ENCODE data around the gene IGSF22. TPM values are rescaled to one million over a fixed set of nuclear protein-coding genes. Genes with fewer than 3 reads are reported as not detected.

The IGSF22 gene
- polyA plus RNA-seq, 4 donors = 0.27 to 1.3 (median 0.69) TPM

- Histone ChIP-seq H3K27ac (ENCODE audit: low read depth in 1 of 3, low read length in 2 of 3) (no peak overlapping the region), H3K9me3 (ENCODE audit: control insufficient read depth in 2 of 2, insufficient read depth in 1 of 2, low read depth in 1 of 2, low read length in 1 of 2) (no peaks in the 10 kb centered on the region), H3K4me1 (ENCODE audit: control insufficient read depth in 3 of 3, insufficient read depth in 2 of 3, low read depth in 1 of 3, low read length in 2 of 3) (no peaks in the 10 kb centered on the region), H3K4me3 (ENCODE audit: low read depth in 1 of 3, low read length in 3 of 3) (no peak overlapping the region), H3K36me3 (ENCODE audit: control insufficient read depth in 3 of 3, insufficient read depth in 2 of 3, low read depth in 1 of 3, low read length in 3 of 3) (no peaks in the 10 kb centered on the region), H3K27me3 (ENCODE audit: control insufficient read depth in 3 of 3, insufficient read depth in 3 of 3, low read length in 3 of 3) (no peaks in the 10 kb centered on the region)
- FAIRE-seq (no peak), DNase-seq (no peak)
- 76 to 93% (median 83%) methylated on average over 5 of the region's 5 CpGs for WGBS, 3 donors
Observed at GRCh38 chr11:18768978-18769377, 43.0 kb upstream of the IGSF22 start.

- Histone ChIP-seq H3K9me3 (ENCODE audit: control insufficient read depth in 2 of 2, insufficient read depth in 1 of 2, low read depth in 1 of 2, low read length in 1 of 2) (no peaks in the 10 kb centered on the region), H3K4me3 (ENCODE audit: low read depth in 1 of 3, low read length in 3 of 3) (no peak overlapping the region), H3K27me3 (ENCODE audit: control insufficient read depth in 3 of 3, insufficient read depth in 3 of 3, low read length in 3 of 3) (no peaks in the 10 kb centered on the region), H3K36me3 (ENCODE audit: control insufficient read depth in 3 of 3, insufficient read depth in 2 of 3, low read depth in 1 of 3, low read length in 3 of 3) (no peaks in the 10 kb centered on the region), H3K27ac (ENCODE audit: low read depth in 1 of 3, low read length in 2 of 3) (no peak overlapping the region), H3K4me1 (ENCODE audit: control insufficient read depth in 3 of 3, insufficient read depth in 2 of 3, low read depth in 1 of 3, low read length in 2 of 3) (no peaks in the 10 kb centered on the region)
- 63 to 83% (median 71%) methylated on average over 4 of the region's 4 CpGs for whole genome bisulfite sequencing, 3 donors
- FAIRE-seq (no peak), DNase-seq (no peak)
Observed at GRCh38 chr11:18768472-18768901, 42.5 kb upstream of the IGSF22 start.

- no peaks in the 10 kb centered on the region for H3K4me1 ChIP-seq (ENCODE audit: control insufficient read depth in 3 of 3, insufficient read depth in 2 of 3, low read depth in 1 of 3, low read length in 2 of 3)
- no peak for FAIRE-seq
- no peaks in the 10 kb centered on the region for H3K9me3 ChIP-seq (ENCODE audit: control insufficient read depth in 2 of 2, insufficient read depth in 1 of 2, low read depth in 1 of 2, low read length in 1 of 2)
- no peak overlapping the region for H3K4me3 ChIP-seq (ENCODE audit: low read depth in 1 of 3, low read length in 3 of 3)
- no peaks in the 10 kb centered on the region for H3K36me3 ChIP-seq (ENCODE audit: control insufficient read depth in 3 of 3, insufficient read depth in 2 of 3, low read depth in 1 of 3, low read length in 3 of 3)
- no peaks in the 10 kb centered on the region for H3K27me3 ChIP-seq (ENCODE audit: control insufficient read depth in 3 of 3, insufficient read depth in 3 of 3, low read length in 3 of 3)
- DNase-seq = no peak
- 92 to 95% (median 93%) methylated on average over 2 of the region's 2 CpGs for WGBS, 3 donors
- no peak overlapping the region for H3K27ac ChIP-seq (ENCODE audit: low read depth in 1 of 3, low read length in 2 of 3)
Observed at GRCh38 chr11:18766015-18766414, 40.0 kb upstream of the IGSF22 start.

- no peak for DNase-seq
- 34 to 53% (median 45%) methylated on average over 6 of the region's 6 CpGs for WGBS, 3 donors
Observed at GRCh38 chr11:18765554-18765953, 39.6 kb upstream of the IGSF22 start.

GRCh38 chr11:18761741-18762140, 35.8 kb upstream of the IGSF22 start:
- Histone ChIP-seq H3K9me3 (ENCODE audit: control insufficient read depth in 2 of 2, insufficient read depth in 1 of 2, low read depth in 1 of 2, low read length in 1 of 2) (no peaks in the 10 kb centered on the region), H3K4me1 (ENCODE audit: control insufficient read depth in 3 of 3, insufficient read depth in 2 of 3, low read depth in 1 of 3, low read length in 2 of 3) (no peaks in the 10 kb centered on the region), H3K36me3 (ENCODE audit: control insufficient read depth in 3 of 3, insufficient read depth in 2 of 3, low read depth in 1 of 3, low read length in 3 of 3) (no peaks in the 10 kb centered on the region), H3K27ac (ENCODE audit: low read depth in 1 of 3, low read length in 2 of 3) (no peak overlapping the region), H3K4me3 (ENCODE audit: low read depth in 1 of 3, low read length in 3 of 3) (no peak overlapping the region), H3K27me3 (ENCODE audit: control insufficient read depth in 3 of 3, insufficient read depth in 3 of 3, low read length in 3 of 3) (no peaks in the 10 kb centered on the region)
- FAIRE-seq = no peak
- no peak for DNase-seq
- WGBS, 3 donors = 82 to 86% (median 83%) methylated on average over 11 of the region's 11 CpGs

More at GRCh38 chr11:18765554-18765953, 39.6 kb upstream of the IGSF22 start:
- H3K36me3 ChIP-seq (ENCODE audit: control insufficient read depth in 3 of 3, insufficient read depth in 2 of 3, low read depth in 1 of 3, low read length in 3 of 3) = no peaks in the 10 kb centered on the region
- no peak overlapping the region for H3K27ac ChIP-seq (ENCODE audit: low read depth in 1 of 3, low read length in 2 of 3)
- no peaks in the 10 kb centered on the region for H3K4me1 ChIP-seq (ENCODE audit: control insufficient read depth in 3 of 3, insufficient read depth in 2 of 3, low read depth in 1 of 3, low read length in 2 of 3)
- no peaks in the 10 kb centered on the region for H3K9me3 ChIP-seq (ENCODE audit: control insufficient read depth in 2 of 2, insufficient read depth in 1 of 2, low read depth in 1 of 2, low read length in 1 of 2)
- FAIRE-seq = no peak
- H3K27me3 ChIP-seq (ENCODE audit: control insufficient read depth in 3 of 3, insufficient read depth in 3 of 3, low read length in 3 of 3) = no peaks in the 10 kb centered on the region
- H3K4me3 ChIP-seq (ENCODE audit: low read depth in 1 of 3, low read length in 3 of 3) = no peak overlapping the region

- 68 to 77% (median 73%) methylated on average over 3 of the region's 3 CpGs for WGBS, 3 donors
- H3K36me3 ChIP-seq (ENCODE audit: control insufficient read depth in 3 of 3, insufficient read depth in 2 of 3, low read depth in 1 of 3, low read length in 3 of 3) = no peaks in the 10 kb centered on the region
- H3K27ac ChIP-seq (ENCODE audit: low read depth in 1 of 3, low read length in 2 of 3) = no peak overlapping the region
- H3K27me3 ChIP-seq (ENCODE audit: control insufficient read depth in 3 of 3, insufficient read depth in 3 of 3, low read length in 3 of 3) = no peaks in the 10 kb centered on the region
- H3K9me3 ChIP-seq (ENCODE audit: control insufficient read depth in 2 of 2, insufficient read depth in 1 of 2, low read depth in 1 of 2, low read length in 1 of 2) = no peaks in the 10 kb centered on the region
- FAIRE-seq (no peak), DNase-seq (no peak)
- no peak overlapping the region for H3K4me3 ChIP-seq (ENCODE audit: low read depth in 1 of 3, low read length in 3 of 3)
- no peaks in the 10 kb centered on the region for H3K4me1 ChIP-seq (ENCODE audit: control insufficient read depth in 3 of 3, insufficient read depth in 2 of 3, low read depth in 1 of 3, low read length in 2 of 3)
Observed at GRCh38 chr11:18761144-18761543, 35.2 kb upstream of the IGSF22 start.

- Histone ChIP-seq H3K4me3 (ENCODE audit: low read depth in 1 of 3, low read length in 3 of 3) (no peak overlapping the region), H3K36me3 (ENCODE audit: control insufficient read depth in 3 of 3, insufficient read depth in 2 of 3, low read depth in 1 of 3, low read length in 3 of 3) (no peaks in the 10 kb centered on the region), H3K9me3 (ENCODE audit: control insufficient read depth in 2 of 2, insufficient read depth in 1 of 2, low read depth in 1 of 2, low read length in 1 of 2) (no peaks in the 10 kb centered on the region), H3K27me3 (ENCODE audit: control insufficient read depth in 3 of 3, insufficient read depth in 3 of 3, low read length in 3 of 3) (no peaks in the 10 kb centered on the region), H3K27ac (ENCODE audit: low read depth in 1 of 3, low read length in 2 of 3) (no peak overlapping the region), H3K4me1 (ENCODE audit: control insufficient read depth in 3 of 3, insufficient read depth in 2 of 3, low read depth in 1 of 3, low read length in 2 of 3) (no peaks in the 10 kb centered on the region)
- FAIRE-seq (no peak), DNase-seq (no peak)
- WGBS, 3 donors = 16 to 29% (median 23%) methylated on average over 3 of the region's 3 CpGs
Observed at GRCh38 chr11:18757811-18758210, 31.8 kb upstream of the IGSF22 start.

GRCh38 chr11:18756889-18757288, 30.9 kb upstream of the IGSF22 start:
- 51 to 79% (median 74%) methylated on average over 2 of the region's 2 CpGs for WGBS, 3 donors
- Histone ChIP-seq H3K9me3 (ENCODE audit: control insufficient read depth in 2 of 2, insufficient read depth in 1 of 2, low read depth in 1 of 2, low read length in 1 of 2) (no peaks in the 10 kb centered on the region), H3K36me3 (ENCODE audit: control insufficient read depth in 3 of 3, insufficient read depth in 2 of 3, low read depth in 1 of 3, low read length in 3 of 3) (no peaks in the 10 kb centered on the region), H3K27ac (ENCODE audit: low read depth in 1 of 3, low read length in 2 of 3) (no peak overlapping the region), H3K4me3 (ENCODE audit: low read depth in 1 of 3, low read length in 3 of 3) (no peak overlapping the region), H3K27me3 (ENCODE audit: control insufficient read depth in 3 of 3, insufficient read depth in 3 of 3, low read length in 3 of 3) (no peaks in the 10 kb centered on the region), H3K4me1 (ENCODE audit: control insufficient read depth in 3 of 3, insufficient read depth in 2 of 3, low read depth in 1 of 3, low read length in 2 of 3) (no peaks in the 10 kb centered on the region)
- FAIRE-seq (no peak), DNase-seq (no peak)

GRCh38 chr11:18754308-18754707, 28.3 kb upstream of the IGSF22 start:
- 42 to 89% (median 52%) methylated on average over 4 to 5 of the region's 5 CpGs for WGBS, 3 donors
- FAIRE-seq (no peak), DNase-seq (no peak)
- no peak overlapping the region for H3K27ac ChIP-seq (ENCODE audit: low read depth in 1 of 3, low read length in 2 of 3)
- H3K4me3 ChIP-seq (ENCODE audit: low read depth in 1 of 3, low read length in 3 of 3) = no peak overlapping the region
- no peaks in the 10 kb centered on the region for H3K9me3 ChIP-seq (ENCODE audit: control insufficient read depth in 2 of 2, insufficient read depth in 1 of 2, low read depth in 1 of 2, low read length in 1 of 2)
- no peaks in the 10 kb centered on the region for H3K4me1 ChIP-seq (ENCODE audit: control insufficient read depth in 3 of 3, insufficient read depth in 2 of 3, low read depth in 1 of 3, low read length in 2 of 3)
- no peaks in the 10 kb centered on the region for H3K27me3 ChIP-seq (ENCODE audit: control insufficient read depth in 3 of 3, insufficient read depth in 3 of 3, low read length in 3 of 3)
- no peaks in the 10 kb centered on the region for H3K36me3 ChIP-seq (ENCODE audit: control insufficient read depth in 3 of 3, insufficient read depth in 2 of 3, low read depth in 1 of 3, low read length in 3 of 3)

Data from small intestine (tissue), 7 donors.